Stimulated activated CD4-positive, alpha-beta T cell treated with anti-CD3 and anti-CD28 coated beads, Interleukin-4, amount 100 ng/mL, for 48 hours (primary cell): ENCODE measurements around the gene GRK1.
A peak's percentile ranks its signal among the peaks of the same experiment; 100 is the strongest.

Experiments used
- DNase-seq, 2 donors: peaks; one replicate each; pipeline ENCODE4 v3.0.0-alpha.2; 2020; ENCODE audit warnings: low read depth in 2 of 2

Gene GRK1

GRCh38 chr13:113758651-113759524 lies 91.9 kb downstream of the GRK1 start, which contains the start of gene TMEM255B:
TSS of gene TMEM255B (plus strand) at chr13:113759226. CDS start at chr13:113759270, 44 bp downstream.
- peak; percentile 68 to 70 for DNase-seq

DNA sequence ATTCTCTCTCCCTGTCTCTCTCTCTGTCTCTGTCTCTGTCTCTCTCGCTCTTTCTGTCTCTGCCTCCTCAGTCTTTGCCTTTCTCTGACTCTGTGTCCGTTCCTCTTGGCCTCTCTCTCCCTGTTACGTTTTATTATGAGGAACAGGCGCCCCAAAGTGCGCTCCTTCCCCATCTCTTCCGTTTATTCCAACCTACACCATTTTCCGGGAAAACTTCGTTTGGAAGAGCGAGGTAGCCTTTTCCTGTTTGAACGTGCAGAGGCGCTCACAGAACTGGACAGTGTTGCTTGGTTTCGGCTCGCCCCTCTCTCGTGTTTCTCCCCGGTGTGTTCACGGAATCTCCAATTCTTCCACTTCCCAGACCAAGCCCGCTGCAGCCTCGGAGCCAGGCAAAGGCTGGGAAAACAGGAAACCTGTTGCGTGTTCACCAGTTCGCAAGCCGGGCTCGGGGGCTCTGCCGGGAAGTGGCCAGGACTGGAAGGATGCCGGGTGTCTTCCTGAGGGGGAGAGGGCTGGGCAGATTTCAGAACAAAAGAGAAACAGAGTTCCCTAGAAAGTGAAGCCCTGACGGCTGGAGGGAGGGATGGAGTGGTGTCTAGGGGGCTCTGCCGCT lies 92.6 kb downstream of the GRK1 start:
- no peak for DNase-seq

- no peak for DNase-seq
Observed at GRCh38 chr13:113761136-113761535, 94.1 kb downstream of the GRK1 start.

DNA sequence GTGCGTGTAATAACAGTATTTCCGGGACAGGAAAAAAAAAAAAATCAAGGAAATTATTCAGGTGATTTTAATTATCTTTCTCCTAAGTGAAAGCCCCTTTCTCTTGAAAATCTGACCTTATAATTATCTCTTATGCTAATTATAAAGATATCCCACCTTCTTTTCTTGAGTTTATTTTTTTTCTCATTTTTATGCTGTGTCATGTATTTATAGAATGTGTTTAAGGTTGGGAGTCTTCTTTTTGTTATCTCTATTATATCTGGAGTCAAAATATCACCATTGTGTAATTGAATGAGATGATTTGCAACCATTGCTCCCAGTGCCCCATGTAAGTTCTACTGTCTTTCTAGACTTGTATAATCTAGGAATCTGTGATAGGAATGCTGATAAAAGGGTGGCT lies 95.1 kb downstream of the GRK1 start:
- no peak for DNase-seq

DNA sequence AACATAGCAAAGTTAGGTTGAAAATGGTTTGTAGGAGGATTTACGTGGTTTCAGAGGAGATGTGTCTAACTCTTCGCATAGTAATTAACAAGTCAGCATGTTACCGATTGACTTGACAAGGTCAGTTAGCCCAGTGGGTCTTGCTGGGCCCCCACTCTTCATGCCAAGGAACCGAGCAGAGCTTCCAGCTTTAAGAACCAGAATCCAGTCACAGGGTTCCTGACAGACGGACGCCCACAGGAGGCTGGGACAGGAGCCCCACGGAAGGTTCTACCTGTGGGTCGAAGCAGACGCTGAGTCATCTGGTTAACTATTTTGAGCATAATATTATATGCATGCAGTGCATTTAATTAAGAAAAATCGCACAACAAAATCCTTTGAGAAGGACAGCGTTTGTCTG lies 95.5 kb downstream of the GRK1 start:
- no peak for DNase-seq

GRCh38 chr13:113763254-113763653 lies 96.2 kb downstream of the GRK1 start:
- no peak for DNase-seq

DNA sequence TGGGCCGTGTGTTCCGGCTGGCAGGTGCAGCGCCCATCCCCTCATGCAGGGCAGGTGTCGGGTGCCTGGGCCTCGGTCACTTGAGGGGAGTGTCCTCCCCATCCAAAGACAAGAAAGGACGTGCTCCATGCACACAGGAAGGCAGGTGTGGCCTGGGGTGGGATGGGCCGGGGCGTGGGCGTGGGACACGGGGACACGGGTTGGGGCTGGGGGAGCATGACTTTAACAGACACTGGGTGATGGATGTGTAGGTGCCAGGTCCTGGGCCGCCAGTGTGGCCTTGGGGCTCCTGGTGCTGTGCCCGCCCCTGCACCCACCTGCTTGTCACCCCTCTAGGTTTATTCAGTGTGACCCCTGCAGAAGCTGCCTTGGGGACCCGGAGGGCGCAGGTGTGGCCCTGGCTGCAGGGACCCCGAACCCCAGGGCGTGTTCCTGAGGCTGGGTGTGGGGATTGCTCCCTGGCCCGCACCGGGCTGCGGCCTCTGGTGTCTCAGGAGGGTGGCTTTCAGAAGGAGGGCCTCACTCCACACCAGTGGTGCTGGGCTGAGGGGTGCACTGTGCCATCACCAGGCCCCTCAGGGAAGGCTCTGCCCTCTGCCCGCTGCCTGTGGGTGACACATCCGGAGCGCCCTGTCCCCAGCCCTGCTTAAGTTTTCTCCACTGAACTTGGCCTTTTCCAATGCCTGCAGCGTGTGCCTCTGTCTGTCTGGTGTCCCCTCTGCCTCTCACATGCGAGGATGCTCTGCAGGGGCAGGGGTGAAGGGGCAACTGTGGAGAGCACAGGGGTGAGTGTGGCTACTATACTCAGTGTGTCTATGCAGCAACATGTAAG lies 97.2 kb downstream of the GRK1 start:
- DNase-seq = no peak

- DNase-seq = no peak
Observed at GRCh38 chr13:113764793-113765563, 98.0 kb downstream of the GRK1 start.

- DNase-seq = no peak
Observed at GRCh38 chr13:113765564-113765910, 98.5 kb downstream of the GRK1 start.

DNA sequence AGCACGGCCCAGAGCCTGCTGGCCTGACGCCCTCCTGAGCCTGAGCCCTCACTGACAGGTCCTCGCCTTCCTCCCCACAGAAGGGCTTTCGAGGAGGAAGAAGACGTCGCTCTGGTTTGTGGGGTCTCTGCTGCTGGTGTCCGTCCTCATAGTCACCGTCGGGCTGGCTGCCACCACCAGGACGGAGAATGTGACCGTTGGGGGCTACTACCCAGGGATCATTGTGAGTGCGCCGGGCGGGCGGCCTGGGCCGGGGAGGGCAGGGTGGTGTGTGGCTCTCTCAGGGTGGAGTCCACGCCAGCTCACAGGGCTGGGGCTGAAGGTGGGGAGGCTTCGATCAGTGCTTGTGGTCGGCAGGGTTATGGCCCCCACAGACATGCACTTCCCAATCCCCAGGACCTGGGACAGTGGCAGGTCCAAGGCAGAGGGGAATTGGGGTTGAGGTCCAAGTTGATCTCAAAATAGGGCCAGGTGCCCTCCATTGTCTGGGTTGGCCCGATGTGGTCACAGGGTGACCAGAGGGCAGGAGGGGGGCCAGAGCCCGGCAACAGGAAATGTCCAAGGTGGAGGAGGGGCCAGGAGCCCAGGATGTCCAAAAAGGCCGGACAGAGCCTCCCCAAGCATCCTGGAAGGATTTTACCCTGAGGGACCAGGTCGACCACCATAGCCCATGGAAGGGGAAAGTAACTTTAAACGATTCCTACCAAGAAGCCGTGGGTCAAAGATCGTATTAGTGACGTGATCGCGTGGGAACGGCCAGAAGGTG lies 99.2 kb downstream of the GRK1 start:
- DNase-seq = no peak

DNA sequence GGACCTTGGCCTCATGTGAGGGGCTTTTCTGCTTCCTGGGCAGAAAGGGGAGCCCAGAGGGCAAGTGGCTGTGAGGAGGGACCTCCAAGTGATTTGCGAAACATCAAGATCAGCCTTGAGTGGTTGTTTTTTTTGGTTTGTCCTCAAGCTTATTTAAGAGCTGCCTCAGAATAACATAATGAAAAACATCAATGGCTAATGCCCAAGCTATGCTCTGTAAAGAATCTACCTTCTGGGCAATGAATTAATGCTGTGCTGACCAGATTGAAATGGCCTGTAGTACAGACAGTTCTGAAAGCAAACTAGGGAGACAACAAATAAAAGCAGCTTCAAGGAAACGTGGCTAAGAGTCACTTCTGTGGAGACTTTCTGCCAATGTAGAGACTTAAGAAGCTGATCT lies 100.3 kb downstream of the GRK1 start:
- DNase-seq = no peak

GRCh38 chr13:113768018-113768905 lies 101.2 kb downstream of the GRK1 start:
- DNase-seq = no peak

DNA sequence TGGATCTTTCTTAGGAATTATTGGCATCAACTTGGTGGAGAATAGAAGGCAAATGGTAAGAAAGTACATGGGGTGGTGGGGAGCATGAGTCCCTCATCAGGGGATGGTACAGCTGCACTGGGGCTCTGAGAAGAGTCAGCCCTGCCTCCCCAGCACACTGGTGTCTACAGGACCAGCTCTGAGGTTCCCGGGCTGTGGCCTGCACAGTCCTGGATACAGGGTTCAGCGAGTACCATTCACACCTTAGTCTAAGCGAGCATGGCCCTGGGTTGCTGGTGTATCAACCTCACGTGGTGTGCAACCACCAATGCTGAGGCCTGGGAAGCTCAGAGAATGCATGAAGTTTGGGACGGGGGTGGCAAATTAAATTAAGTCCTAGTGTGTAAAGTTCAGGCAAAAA lies 102.1 kb downstream of the GRK1 start:
- DNase-seq = no peak

- DNase-seq = no peak
Observed at GRCh38 chr13:113769881-113770280, 102.9 kb downstream of the GRK1 start.

DNA sequence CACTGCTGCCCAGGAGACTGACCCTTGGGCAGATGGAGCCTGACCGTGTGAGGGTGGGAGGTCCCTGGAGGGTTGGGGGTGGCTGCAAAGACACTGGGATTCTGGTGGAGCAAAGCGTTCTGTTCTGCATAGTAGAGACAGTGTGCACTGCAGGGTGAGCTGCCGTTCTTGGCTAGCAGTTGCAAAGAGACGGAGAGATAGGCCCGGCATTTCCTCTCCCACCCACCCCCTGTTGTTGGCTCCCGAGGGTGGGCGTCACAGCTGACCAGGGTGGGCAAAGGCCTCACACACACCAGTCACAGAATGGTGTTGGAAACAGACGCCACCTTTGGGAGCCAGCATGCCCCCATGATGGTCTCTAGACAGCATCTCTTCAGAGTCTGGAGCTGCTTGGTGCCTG lies 103.4 kb downstream of the GRK1 start:
- no peak for DNase-seq

DNA sequence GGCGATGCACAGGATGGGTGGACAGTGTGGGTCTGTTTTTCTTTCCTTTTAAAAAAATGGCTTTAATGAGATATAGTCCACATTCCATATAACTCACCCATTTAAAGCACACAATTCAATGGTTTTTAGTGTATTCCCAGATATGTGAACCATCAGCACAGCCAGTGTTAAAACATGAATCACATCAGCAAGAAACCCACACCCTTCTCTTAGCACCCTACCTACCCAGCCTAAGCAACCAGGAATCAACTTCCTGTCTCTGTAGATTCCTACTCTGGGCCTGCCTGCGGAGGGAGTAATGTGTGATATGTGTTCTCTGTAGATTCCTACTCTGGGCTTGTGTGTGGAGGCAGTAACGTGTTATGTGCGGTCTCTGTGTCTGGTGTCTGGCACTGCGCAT lies 103.9 kb downstream of the GRK1 start:
- DNase-seq = no peak

DNA sequence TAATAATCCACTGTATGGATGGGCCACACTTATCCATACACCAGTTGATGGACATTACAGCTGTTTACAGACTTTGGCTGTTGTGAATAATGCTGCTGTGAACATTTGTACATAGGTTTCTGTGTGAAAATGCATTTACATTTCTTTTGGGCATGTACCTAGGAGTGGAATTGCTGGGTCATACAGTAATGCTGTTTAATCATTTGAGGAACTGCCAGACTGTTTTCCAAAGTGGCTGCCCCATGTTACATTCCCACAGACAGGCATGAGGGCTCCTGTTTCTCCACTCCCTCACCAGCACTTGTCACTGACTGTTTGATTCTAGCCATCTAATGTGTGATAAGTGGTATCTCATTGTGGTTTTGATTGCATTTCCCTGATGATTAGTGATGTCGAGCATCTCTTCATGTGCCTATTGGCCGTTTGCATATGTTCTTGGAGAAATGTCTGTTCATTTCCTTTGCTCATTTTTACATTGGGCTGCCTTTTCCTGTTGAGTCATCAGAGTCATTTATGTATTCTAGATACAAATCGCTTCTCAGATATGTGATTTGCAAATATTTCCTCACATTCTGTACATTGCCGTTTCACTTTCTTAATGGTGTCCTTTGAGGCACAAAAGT lies 104.8 kb downstream of the GRK1 start:
- no peak for DNase-seq

DNA sequence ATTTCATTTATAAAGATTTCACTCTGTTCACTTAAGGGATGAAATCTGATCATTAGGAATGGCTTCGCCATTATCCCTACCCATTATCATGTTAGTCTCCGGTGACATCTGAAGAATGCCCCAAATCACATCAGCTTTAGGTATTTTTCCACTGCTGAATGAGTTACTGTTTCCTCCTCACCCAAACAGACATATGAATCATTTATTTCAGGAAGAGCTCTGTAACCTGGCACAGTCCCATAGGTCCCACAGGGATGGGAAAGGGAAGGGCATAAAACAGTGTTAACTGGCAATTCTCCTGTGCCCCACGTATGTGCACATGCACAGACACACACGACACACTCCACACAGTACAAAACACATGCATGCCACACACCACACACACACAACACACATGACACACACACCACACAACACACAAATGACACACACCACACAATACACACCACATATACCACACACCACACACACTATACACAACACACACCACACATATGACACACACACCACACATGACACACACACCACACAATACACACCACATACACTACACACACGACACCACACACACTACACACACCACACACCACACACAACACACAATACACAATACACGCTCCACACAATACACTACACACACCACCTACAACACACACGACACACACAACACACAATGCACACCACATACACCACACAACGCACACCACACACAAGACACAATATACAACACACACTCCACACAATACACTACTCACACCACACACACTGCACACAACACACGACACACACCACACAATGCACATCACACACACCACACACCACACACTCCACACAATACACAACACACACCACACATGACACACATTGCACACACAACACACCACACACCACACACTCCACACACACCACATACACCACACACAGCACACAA lies 107.4 kb downstream of the GRK1 start:
- DNase-seq = no peak
